ENCODE data around the gene ZNF655.

- TF ChIP-seq, protein P1, sequence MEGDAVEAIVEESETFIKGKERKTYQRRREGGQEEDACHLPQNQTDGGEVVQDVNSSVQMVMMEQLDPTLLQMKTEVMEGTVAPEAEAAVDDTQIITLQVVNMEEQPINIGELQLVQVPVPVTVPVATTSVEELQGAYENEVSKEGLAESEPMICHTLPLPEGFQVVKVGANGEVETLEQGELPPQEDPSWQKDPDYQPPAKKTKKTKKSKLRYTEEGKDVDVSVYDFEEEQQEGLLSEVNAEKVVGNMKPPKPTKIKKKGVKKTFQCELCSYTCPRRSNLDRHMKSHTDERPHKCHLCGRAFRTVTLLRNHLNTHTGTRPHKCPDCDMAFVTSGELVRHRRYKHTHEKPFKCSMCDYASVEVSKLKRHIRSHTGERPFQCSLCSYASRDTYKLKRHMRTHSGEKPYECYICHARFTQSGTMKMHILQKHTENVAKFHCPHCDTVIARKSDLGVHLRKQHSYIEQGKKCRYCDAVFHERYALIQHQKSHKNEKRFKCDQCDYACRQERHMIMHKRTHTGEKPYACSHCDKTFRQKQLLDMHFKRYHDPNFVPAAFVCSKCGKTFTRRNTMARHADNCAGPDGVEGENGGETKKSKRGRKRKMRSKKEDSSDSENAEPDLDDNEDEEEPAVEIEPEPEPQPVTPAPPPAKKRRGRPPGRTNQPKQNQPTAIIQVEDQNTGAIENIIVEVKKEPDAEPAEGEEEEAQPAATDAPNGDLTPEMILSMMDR (IDR thresholded peaks at IDR 0.05; ENCODE audit: low read length) = no peak
- TF ChIP-seq EZH2 (optimal IDR thresholded peaks at IDR 0.05; ENCODE audit: low read depth, low read length) = no peak
- no peak for TF ChIP-seq EZH2phosphoT487 (IDR thresholded peaks at IDR 0.05; ENCODE audit: low read length)
Measured at GRCh38 chr7:99617192-99617781, 58.8 kb downstream of the ZNF655 start.

Measured in MM.1S (cell line).